ENCODE results near the gene RABGAP1.

GRCh38 chr9:122961139-122961538, 20.3 kb downstream of the RABGAP1 start:
- no peak for TF ChIP-seq EZH2phosphoT487 (IDR thresholded peaks at IDR 0.05; ENCODE audit: low read length)
- TF ChIP-seq CTCF (IDR thresholded peaks at IDR 0.05; ENCODE audit: low read length), result no peak
